Uterus (tissue), 4 donors: ENCODE data around the gene INAFM2. TPM values are rescaled to one million over a fixed set of nuclear protein-coding genes. Genes with fewer than 3 reads are reported as not detected.

ENCODE experiments used
- DNase-seq, 2 donors: peaks; one replicate each; pipeline ENCODE4 v3.0.0-alpha.2; 2019 to 2020
- H3K27ac ChIP-seq, 2 donors: fragments of 200-600 bp; sonication (generic); 1 replicate in 1 of 2; 2 replicates in 1 of 2; pipeline ENCODE4 v1.5.1; 2016 to 2018
- H3K27me3 ChIP-seq, 2 donors: fragments of 200-600 bp; sonication (generic); one replicate each; pipeline ENCODE4 v1.5.1; 2018 to 2019; ENCODE audit warnings: control low read depth in 1 of 2
- H3K36me3 ChIP-seq, 2 donors: fragments of 200-600 bp; sonication (generic); one replicate each; pipeline ENCODE4 v1.5.1; 2019; ENCODE audit warnings: control low read depth in 1 of 2
- H3K4me1 ChIP-seq, 2 donors: fragments of 200-600 bp; sonication (generic); one replicate each; pipeline ENCODE4 v1.5.1; 2018 to 2019; ENCODE audit warnings: control low read depth in 1 of 2
- H3K4me3 ChIP-seq, 2 donors: fragments of 200-600 bp; sonication (generic); 1 replicate in 1 of 2; 2 replicates in 1 of 2; pipeline ENCODE4 v1.5.1; 2018 to 2019; ENCODE audit warnings: mild to moderate bottlenecking in 1 of 2
- H3K9me3 ChIP-seq, 2 donors: fragments of 200-600 bp; sonication (generic); one replicate each; pipeline ENCODE4 v1.5.1; 2019; ENCODE audit warnings: control low read depth in 1 of 2
- CTCF ChIP-seq, 4 experiments: fragments of 200-600 bp in 2 of 4; fragments of 450-650 bp in 2 of 4; sonication (generic) in 2 of 4; IDR thresholded peaks; one replicate each; pipeline ENCODE4 v1.5.1; 2016 to 2019; ENCODE audit warnings: antibody characterized with exemption in 4 of 4, mild to moderate bottlenecking in 2 of 4, moderate library complexity in 1 of 4
- POLR2A ChIP-seq, 2 donors: fragments of 450-650 bp; IDR thresholded peaks; one replicate each; pipeline ENCODE4 v1.6.1; 2016; ENCODE audit warnings: antibody characterized with exemption in 2 of 2, mild to moderate bottlenecking in 1 of 2, moderate library complexity in 1 of 2
- intact Hi-C: fragments of 100-400 bp; cut with DNase I; formaldehyde crosslinking; loops from one replicate; pipeline ENCODE4 v1.15.1; 2023; ENCODE audit warnings: low total_unique reads
- total RNA-seq, 4 donors: library from RNA; depleted of rRNA in 3 of 4; stranded (reverse); fragments of >200 nt in 3 of 4; gene quantifications; one replicate each; pipeline versions ENCODE4 v1.1.0 to v1.2.4, GENCODE V29; 2014 to 2023
- donor health status: DM: yes; HTN: yes; CAD: no.

The INAFM2 gene
- total RNA-seq, 4 donors from 2014 or later, result 3.2 to 68.1 (median 8.9) TPM

DNA sequence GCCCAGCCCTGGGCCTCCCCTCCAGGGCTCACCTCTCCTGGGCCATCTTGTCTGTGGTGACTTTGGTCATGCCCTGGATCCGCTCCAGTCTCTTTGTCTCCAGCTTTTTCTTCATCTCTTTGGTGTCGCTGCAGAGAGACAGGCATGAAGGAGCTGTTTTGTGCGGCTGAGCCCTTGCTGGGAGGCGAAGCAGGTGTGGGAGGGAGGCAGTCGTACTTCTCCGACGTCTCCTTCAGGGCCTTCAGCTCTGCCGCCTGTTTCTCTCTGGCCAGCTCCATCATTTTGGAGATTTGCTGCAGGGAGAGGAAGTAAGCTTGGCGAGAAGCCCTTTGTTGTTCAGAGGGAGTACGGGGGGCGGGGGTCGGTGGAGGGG, 33.0 kb upstream of the INAFM2 start:
- Histone ChIP-seq H3K4me3 (no peak overlapping the region), H3K27ac (no peak overlapping the region), H3K4me1 (no peaks in the 10 kb centered on the region), H3K9me3 (no peaks in the 10 kb centered on the region), H3K36me3 (no peaks in the 10 kb centered on the region), H3K27me3 (no peaks in the 10 kb centered on the region)
- DNase-seq, result no peak
- TF ChIP-seq CTCF (IDR thresholded peaks at IDR 0.05) (no peak), POLR2A (IDR thresholded peaks at IDR 0.05) (no peak)
- intact Hi-C loops, result no loop called here

- DNase-seq, result peak in 1 of 2 donors; percentile 36
- H3K27me3 ChIP-seq, result no peaks in the 10 kb centered on the region
- intact Hi-C loops, result no loop called here
- H3K4me3 ChIP-seq, result peak overlapping the region in 1 of 2 donors; percentile 25
- H3K4me1 ChIP-seq, result no peaks in the 10 kb centered on the region
- H3K27ac ChIP-seq, result no peak overlapping the region
- TF ChIP-seq POLR2A (IDR thresholded peaks at IDR 0.05) (no peak), CTCF (IDR thresholded peaks at IDR 0.05) (no peak)
- no peaks in the 10 kb centered on the region for H3K36me3 ChIP-seq
- H3K9me3 ChIP-seq, result no peaks in the 10 kb centered on the region
Observed at GRCh38 chr15:40290918-40291574, 32.4 kb upstream of the INAFM2 start.

- Histone ChIP-seq H3K9me3 (no peaks in the 10 kb centered on the region), H3K4me3 (no peak overlapping the region), H3K27me3 (no peaks in the 10 kb centered on the region), H3K36me3 (no peaks in the 10 kb centered on the region), H3K27ac (no peak overlapping the region), H3K4me1 (no peaks in the 10 kb centered on the region)
- no peak for DNase-seq
- intact Hi-C loops, result no loop called here
- no peak for TF ChIP-seq CTCF (IDR thresholded peaks at IDR 0.05)
- TF ChIP-seq POLR2A (IDR thresholded peaks at IDR 0.05), result no peak
Observed at GRCh38 chr15:40292246-40292645, 31.2 kb upstream of the INAFM2 start.

DNA sequence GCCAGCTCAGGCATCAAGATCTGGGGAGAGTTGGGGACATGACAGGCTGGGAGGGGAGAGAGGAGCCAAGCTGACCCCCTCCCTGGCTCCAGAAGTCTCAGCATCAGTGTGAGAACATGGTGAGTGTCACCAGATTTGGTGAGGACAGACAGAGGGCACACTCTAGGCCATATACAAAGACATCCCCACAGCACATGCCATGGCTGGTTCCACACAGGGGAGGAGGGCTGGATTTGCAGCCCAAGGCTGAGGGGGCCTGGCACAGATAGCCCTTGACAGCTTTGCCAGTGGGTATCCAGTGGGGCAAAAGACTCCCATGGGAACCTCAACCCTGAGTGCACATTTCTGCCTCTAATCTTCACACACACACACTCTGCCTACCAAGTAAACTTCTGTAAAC, 30.5 kb upstream of the INAFM2 start:
- TF ChIP-seq POLR2A (IDR thresholded peaks at IDR 0.05), result no peak
- TF ChIP-seq CTCF (IDR thresholded peaks at IDR 0.05), result no peak
- no peaks in the 10 kb centered on the region for H3K4me1 ChIP-seq
- DNase-seq, result no peak
- H3K4me3 ChIP-seq, result no peak overlapping the region
- H3K27me3 ChIP-seq, result no peaks in the 10 kb centered on the region
- no peaks in the 10 kb centered on the region for H3K9me3 ChIP-seq
- intact Hi-C loops, result no loop called here
- H3K36me3 ChIP-seq, result no peaks in the 10 kb centered on the region
- H3K27ac ChIP-seq, result no peak overlapping the region

GRCh38 chr15:40293905-40294895, 29.3 kb upstream of the INAFM2 start:
- H3K4me3 ChIP-seq, result no peak overlapping the region
- H3K4me1 ChIP-seq, result no peaks in the 10 kb centered on the region
- intact Hi-C loops, result no loop called here
- H3K27ac ChIP-seq, result no peak overlapping the region
- no peaks in the 10 kb centered on the region for H3K27me3 ChIP-seq
- H3K9me3 ChIP-seq, result no peaks in the 10 kb centered on the region
- TF ChIP-seq CTCF (IDR thresholded peaks at IDR 0.05), result no peak
- no peak for TF ChIP-seq POLR2A (IDR thresholded peaks at IDR 0.05)
- no peaks in the 10 kb centered on the region for H3K36me3 ChIP-seq
- DNase-seq, result no peak
